GM13976 (cell line): ENCODE measurements around the gene COX10.
"Not testable (repeated sequence)": the region's sequence is repeated elsewhere in the genome, so short reads cannot be mapped to it uniquely, and the experiment has no call there.

Experiments
- DNase-seq: peaks from one replicate; pipeline ENCODE4 v3.0.0; 2012; ENCODE audit warnings: low spot score
- in situ Hi-C: fragments of 300-500 bp; cut with MboI; formaldehyde crosslinking; loops from one replicate; pipeline ENCODE4 v1.12.0; 2022; ENCODE audit warnings: low sequenced_read_pairs, mixed read lengths, inconsistent platforms; ENCODE audit not compliant: unreplicated experiment
- TF ChIP-seq, protein P1 (sequence below): IDR thresholded peaks from 2 replicates; pipeline ENCODE4 v1.5.1; 2012; ENCODE audit warnings: borderline replicate concordance, mild to moderate bottlenecking; ENCODE audit not compliant: insufficient read depth; ENCODE audit errors: extremely low read depth, missing control alignments, control extremely low read depth

The COX10 gene

DNA sequence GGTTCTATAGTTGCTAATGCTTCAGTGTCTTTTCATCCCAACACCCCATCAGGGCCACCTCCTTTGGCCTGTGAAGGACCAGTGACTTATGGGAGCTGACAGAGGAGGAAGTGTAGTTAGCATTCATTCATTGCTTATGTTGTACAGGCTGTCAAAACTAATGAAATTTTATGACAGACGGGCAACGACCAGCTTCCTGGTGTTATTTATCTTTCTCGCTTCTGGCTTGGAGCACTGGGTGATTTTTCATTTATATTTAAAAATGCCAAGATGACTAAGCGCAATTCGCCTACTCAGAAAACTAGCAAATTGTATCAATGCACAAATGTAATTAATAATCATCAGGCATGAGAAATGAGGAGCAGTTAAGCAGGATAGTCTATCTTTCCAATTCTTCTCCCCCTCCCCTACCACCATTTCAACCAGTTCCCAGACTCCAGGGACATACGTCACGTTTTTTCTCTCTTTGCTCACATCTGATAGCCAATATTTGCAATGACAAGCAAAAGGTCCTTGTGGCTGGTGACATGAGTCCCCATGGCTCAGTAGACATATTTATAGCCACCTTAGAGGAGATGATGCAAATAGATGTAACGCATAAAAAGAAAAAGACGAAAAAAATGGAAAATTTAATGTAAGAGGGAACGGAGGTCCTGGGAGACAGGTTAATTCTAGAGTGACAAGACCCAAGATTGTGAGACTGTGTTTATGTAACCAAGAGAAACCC is 156.1 kb downstream of the COX10 start:
- TF ChIP-seq, protein P1, sequence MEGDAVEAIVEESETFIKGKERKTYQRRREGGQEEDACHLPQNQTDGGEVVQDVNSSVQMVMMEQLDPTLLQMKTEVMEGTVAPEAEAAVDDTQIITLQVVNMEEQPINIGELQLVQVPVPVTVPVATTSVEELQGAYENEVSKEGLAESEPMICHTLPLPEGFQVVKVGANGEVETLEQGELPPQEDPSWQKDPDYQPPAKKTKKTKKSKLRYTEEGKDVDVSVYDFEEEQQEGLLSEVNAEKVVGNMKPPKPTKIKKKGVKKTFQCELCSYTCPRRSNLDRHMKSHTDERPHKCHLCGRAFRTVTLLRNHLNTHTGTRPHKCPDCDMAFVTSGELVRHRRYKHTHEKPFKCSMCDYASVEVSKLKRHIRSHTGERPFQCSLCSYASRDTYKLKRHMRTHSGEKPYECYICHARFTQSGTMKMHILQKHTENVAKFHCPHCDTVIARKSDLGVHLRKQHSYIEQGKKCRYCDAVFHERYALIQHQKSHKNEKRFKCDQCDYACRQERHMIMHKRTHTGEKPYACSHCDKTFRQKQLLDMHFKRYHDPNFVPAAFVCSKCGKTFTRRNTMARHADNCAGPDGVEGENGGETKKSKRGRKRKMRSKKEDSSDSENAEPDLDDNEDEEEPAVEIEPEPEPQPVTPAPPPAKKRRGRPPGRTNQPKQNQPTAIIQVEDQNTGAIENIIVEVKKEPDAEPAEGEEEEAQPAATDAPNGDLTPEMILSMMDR = no peak
- no peak for DNase-seq
- in situ Hi-C loops = no loop called here

DNA sequence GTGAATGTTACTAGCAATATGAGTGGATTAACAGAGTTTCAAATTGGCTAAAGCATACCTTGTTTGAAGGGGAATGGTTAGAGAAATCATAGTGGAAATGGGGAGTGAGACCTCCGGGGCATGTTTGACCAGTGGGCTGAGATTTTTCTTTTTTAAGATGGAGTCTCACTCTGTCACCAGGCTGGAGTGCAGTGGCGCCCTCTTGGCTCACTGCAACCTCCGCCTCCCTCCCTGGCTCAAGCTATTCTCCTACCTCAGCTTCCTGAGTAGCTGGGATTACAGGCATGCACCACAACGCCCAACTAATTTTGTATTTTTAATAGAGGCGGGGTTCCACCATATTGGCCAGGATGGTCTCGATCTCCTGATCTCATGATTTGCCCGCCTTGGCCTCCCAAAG is 157.7 kb downstream of the COX10 start:
- DNase-seq = no peak
- in situ Hi-C loops = no loop called here
- TF ChIP-seq, protein P1 = no peak

DNA sequence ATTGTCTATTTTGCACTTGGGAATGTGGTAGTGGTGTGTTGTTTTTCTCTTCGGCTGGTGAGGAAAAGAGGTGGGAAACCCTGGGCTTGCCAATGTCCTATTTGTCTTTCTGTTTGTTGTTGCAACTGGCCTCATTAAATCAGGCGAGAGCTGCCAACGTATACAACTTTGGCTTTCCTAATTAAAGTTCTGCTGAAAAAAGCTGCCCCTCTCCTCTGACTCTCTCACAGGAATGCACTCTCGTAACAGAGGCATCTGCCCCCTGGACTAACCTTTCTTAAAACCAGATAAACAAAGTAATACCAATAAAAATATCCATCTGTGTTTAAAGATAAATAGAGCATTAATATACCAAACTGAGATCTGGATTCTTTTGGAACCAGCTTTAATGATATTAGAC is 159.6 kb downstream of the COX10 start:
- in situ Hi-C loops = no loop called here
- TF ChIP-seq, protein P1 = no peak
- no peak for DNase-seq

DNA sequence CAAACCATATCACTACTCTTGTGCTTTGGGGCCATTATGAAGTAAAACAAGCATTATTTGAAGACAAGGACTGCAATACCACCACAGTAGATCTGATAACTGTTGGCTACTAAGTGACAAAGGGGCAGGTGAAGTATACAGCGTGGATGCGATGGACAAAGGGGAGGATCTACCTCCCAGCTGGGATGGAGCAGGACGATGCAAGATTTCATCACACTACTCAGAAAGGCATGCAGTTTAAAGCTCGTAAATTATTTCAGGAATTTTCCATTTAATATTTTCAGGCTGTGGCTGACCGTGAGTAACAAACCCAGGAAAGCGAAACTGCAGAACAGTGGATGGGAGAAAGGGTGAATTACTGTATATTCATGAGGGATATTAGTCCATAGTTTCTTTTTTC is 161.9 kb downstream of the COX10 start:
- in situ Hi-C loops, DNase-seq: not testable (repeated sequence)

DNA sequence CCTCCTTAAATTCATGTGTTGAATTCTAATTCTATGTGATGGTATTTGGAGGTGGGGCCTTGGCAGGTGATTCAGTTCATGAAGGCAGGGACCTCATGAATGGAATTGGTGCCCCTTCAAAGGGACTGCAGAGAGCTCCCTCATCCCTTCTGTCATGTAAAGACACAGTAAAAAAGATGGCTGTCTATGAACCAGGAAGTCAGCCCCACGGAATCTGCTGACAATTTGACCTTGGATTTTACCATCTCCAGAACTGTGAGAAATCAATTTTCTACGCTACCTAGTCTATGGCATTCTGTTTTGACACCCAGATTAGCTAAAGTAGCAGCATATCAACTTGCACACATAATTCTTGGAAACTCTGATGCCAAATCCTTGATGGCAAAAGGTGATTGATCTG is 165.7 kb downstream of the COX10 start:
- DNase-seq, in situ Hi-C loops: not testable (repeated sequence)

DNA sequence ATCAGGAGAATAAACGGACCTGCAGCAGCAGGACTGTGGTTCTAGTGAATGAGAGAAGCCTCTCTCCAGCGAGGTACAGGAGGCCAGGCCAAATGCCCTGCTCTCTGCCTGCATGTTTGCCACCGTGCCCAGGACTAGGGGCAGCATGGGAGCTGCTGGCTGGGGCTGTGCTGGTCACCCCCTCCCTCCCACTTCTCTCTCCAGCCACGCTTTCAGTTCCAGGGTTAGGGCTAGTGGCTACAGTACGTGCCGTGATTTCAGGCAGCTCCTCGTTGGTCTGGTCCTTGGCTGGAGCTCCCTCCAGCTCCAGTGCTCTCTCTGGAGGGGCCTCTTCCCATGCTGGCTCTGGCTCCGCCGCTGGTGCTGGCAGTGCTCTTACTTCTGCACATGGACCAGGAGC is 166.7 kb downstream of the COX10 start:
- in situ Hi-C loops, DNase-seq: not testable (repeated sequence)

DNA sequence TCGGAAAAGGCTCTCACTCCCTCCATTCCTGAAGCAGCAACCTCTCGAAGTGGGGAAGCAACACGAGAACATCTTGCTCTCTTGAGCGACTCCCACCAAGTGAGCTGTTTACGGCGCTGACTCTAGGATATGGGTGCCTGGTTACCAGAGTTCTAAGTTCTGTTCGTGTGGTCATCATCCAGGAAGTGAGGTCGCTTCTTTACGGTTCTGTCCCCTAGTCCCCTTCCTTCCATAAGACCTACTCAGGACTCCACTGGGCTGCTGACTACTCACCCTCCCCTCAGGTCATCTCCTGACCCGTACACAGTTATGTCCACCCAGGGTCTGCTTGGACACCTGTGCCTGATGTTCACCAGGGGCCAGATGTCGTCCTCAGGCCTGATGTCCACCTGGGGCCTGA is 167.5 kb downstream of the COX10 start, which contains the start of gene CDRT15:
Gene CDRT15, minus strand, starts transcription at position 101 of the 400 bp plus-strand sequence. Its CDS starts 29 bp downstream, at position 72.
- in situ Hi-C loops, DNase-seq: not testable (repeated sequence)

DNA sequence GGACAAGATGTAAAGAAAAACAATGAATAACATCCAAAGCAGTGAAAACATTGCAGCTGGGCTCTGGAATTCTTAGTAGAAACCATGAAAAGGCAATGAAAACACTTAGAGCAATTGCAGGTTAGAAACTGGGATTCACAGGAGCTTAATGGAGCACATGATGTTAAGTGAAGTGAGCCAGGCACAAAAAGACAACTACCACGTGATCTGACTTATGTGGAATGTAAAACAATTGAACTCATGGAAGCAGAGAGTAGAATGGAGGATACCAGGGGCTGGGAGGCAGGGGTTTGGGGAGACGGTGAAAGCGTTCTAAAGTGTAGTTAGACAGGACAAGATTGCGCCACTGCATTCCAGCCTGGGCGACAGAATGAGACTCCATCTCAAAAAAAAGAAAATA is 170.0 kb downstream of the COX10 start:
- DNase-seq, in situ Hi-C loops: not testable (repeated sequence)

DNA sequence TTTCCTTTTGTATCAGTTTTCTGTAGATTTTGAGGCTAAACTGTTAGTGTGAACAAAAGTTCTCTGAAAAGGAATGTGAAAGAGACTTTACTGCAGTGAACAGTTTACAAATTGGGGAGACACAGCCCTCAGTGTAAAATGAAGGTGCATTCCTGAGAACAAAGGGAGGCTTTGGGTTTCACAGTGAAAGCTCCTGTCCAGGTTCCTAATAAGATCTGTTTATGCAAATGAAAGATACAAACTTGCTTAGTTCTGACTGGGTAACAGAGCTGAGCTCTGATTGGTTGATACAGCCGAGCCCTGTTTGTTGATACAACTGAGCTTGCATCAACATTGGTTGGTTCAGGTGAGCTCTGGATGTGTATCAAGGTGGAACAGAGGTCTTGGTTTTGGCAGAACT is 175.7 kb downstream of the COX10 start:
- TF ChIP-seq, protein P1 = no peak
- in situ Hi-C loops = no loop called here
- no peak for DNase-seq
